ENCODE data around the gene GDF3.

- no peak for TF ChIP-seq CTCF (conservative IDR thresholded peaks at IDR 0.05 in 1 of 2, IDR thresholded peaks at IDR 0.05 in 1 of 2; ENCODE audit: low read depth in 1 of 2, low read length in 2 of 2)
- TF ChIP-seq EZH2 (IDR thresholded peaks at IDR 0.05; ENCODE audit: low read length, missing control alignments) = no peak
Observed at GRCh38 chr12:7667125-7667524, 28.4 kb downstream of the GDF3 start.

All from fibroblast of lung (primary cell).